Neural cell (in vitro differentiated cells): Measurements from ENCODE around the gene PDHA1.

Source experiments
- CTCF ChIP-seq: fragments of 450-650 bp; IDR thresholded peaks from 2 replicates; pipeline ENCODE4 v1.5.1; 2014; ENCODE audit warnings: antibody characterized with exemption, mild to moderate bottlenecking, moderate library complexity; ENCODE audit not compliant: poor library complexity, severe bottlenecking
- POLR2AphosphoS5 ChIP-seq: IDR thresholded peaks from 2 replicates; pipeline ENCODE4 v1.6.1; 2012
- REST ChIP-seq: IDR thresholded peaks from 2 replicates; pipeline ENCODE4 v1.6.1; 2012; ENCODE audit warnings: borderline replicate concordance

GRCh38 chrX:19381326-19381725, 37.6 kb downstream of the PDHA1 start:
- TF ChIP-seq POLR2AphosphoS5 (no peak), CTCF (no peak), REST (no peak)
